ENCODE results near the gene IPO11.
A peak's percentile ranks its signal among the peaks of the same experiment; 100 is the strongest.
"Not testable (repeated sequence)": the region's sequence is repeated elsewhere in the genome, so short reads cannot be mapped to it uniquely, and the experiment has no call there.

The IPO11 gene

GRCh38 chr5:62555930-62556329 is 143.4 kb downstream of the IPO11 start:
- DNase-seq (ENCODE audit: low read depth, low spot score) = no peak
- H3K4me3 ChIP-seq (ENCODE audit: low read length) = no peak overlapping the region

- no peak for DNase-seq (ENCODE audit: low read depth, low spot score)
- no peak overlapping the region for H3K4me3 ChIP-seq (ENCODE audit: low read length)
These were observed 146.4 kb downstream of the IPO11 start for GRCh38 chr5:62558941-62559340.

GRCh38 chr5:62560786-62561185 is 148.2 kb downstream of the IPO11 start:
- H3K4me3 ChIP-seq (ENCODE audit: low read length) = no peak overlapping the region
- no peak for DNase-seq (ENCODE audit: low read depth, low spot score)

- DNase-seq (ENCODE audit: low read depth, low spot score) = no peak
- H3K4me3 ChIP-seq (ENCODE audit: low read length) = no peak overlapping the region
These were observed 149.3 kb downstream of the IPO11 start for GRCh38 chr5:62561896-62562295.

- no peak for DNase-seq (ENCODE audit: low read depth, low spot score)
These were observed 150.3 kb downstream of the IPO11 start for GRCh38 chr5:62562867-62563266.

GRCh38 chr5:62564101-62564500 is 151.5 kb downstream of the IPO11 start:
- no peak for DNase-seq (ENCODE audit: low read depth, low spot score)
- H3K4me3 ChIP-seq (ENCODE audit: low read length) = no peak overlapping the region

More at GRCh38 chr5:62562867-62563266, 150.3 kb downstream of the IPO11 start:
- no peak overlapping the region for H3K4me3 ChIP-seq (ENCODE audit: low read length)

GRCh38 chr5:62565740-62566139 is 153.2 kb downstream of the IPO11 start:
- H3K4me3 ChIP-seq (ENCODE audit: low read length); DNase-seq (ENCODE audit: low read depth, low spot score): not testable (repeated sequence)

GRCh38 chr5:62568143-62568542 is 155.6 kb downstream of the IPO11 start:
- no peak overlapping the region for H3K4me3 ChIP-seq (ENCODE audit: low read length)

GRCh38 chr5:62568800-62569432 is 156.4 kb downstream of the IPO11 start:
- DNase-seq (ENCODE audit: low read depth, low spot score) = no peak

More at GRCh38 chr5:62568143-62568542, 155.6 kb downstream of the IPO11 start:
- no peak for DNase-seq (ENCODE audit: low read depth, low spot score)

GRCh38 chr5:62569470-62569869 is 156.9 kb downstream of the IPO11 start:
- no peak for DNase-seq (ENCODE audit: low read depth, low spot score)
- no peak overlapping the region for H3K4me3 ChIP-seq (ENCODE audit: low read length)

More at GRCh38 chr5:62568800-62569432, 156.4 kb downstream of the IPO11 start:
- no peak overlapping the region for H3K4me3 ChIP-seq (ENCODE audit: low read length)

- no peak for DNase-seq (ENCODE audit: low read depth, low spot score)
These were observed 160.5 kb downstream of the IPO11 start for GRCh38 chr5:62572918-62573514.

GRCh38 chr5:62574599-62574998 is 162.0 kb downstream of the IPO11 start:
- DNase-seq (ENCODE audit: low read depth, low spot score) = no peak

More at GRCh38 chr5:62572918-62573514, 160.5 kb downstream of the IPO11 start:
- H3K4me3 ChIP-seq (ENCODE audit: low read length) = no peak overlapping the region

GRCh38 chr5:62575066-62575465 is 162.5 kb downstream of the IPO11 start:
- H3K4me3 ChIP-seq (ENCODE audit: low read length) = no peak overlapping the region
- DNase-seq (ENCODE audit: low read depth, low spot score) = no peak

More at GRCh38 chr5:62574599-62574998, 162.0 kb downstream of the IPO11 start:
- no peak overlapping the region for H3K4me3 ChIP-seq (ENCODE audit: low read length)

GRCh38 chr5:62575489-62575888 is 162.9 kb downstream of the IPO11 start:
- no peak overlapping the region for H3K4me3 ChIP-seq (ENCODE audit: low read length)
- DNase-seq (ENCODE audit: low read depth, low spot score) = no peak

GRCh38 chr5:62576570-62577170 is 164.1 kb downstream of the IPO11 start:
- no peak for DNase-seq (ENCODE audit: low read depth, low spot score)
- no peak overlapping the region for H3K4me3 ChIP-seq (ENCODE audit: low read length)

- H3K4me3 ChIP-seq (ENCODE audit: low read length) = no peak overlapping the region
These were observed 164.9 kb downstream of the IPO11 start for GRCh38 chr5:62577488-62577887.

GRCh38 chr5:62578540-62578939 is 166.0 kb downstream of the IPO11 start, which contains the start of gene LRRC70:
TSS of gene LRRC70 (plus strand) at chr5:62578819. CDS start at chr5:62579439, 620 bp downstream.
- peak within 1 kb of the TSS; percentile 3; the same call in 1 of the 2 replicates for H3K4me3 ChIP-seq (ENCODE audit: low read length)
- DNase-seq (ENCODE audit: low read depth, low spot score) = peak; percentile 94

More at GRCh38 chr5:62577488-62577887, 164.9 kb downstream of the IPO11 start:
- no peak for DNase-seq (ENCODE audit: low read depth, low spot score)

- H3K4me3 ChIP-seq (ENCODE audit: low read length) = no peak overlapping the region
- DNase-seq (ENCODE audit: low read depth, low spot score) = no peak
These were observed 167.2 kb downstream of the IPO11 start for GRCh38 chr5:62579761-62580160.

GRCh38 chr5:62581836-62582597 is 169.5 kb downstream of the IPO11 start:
- H3K4me3 ChIP-seq (ENCODE audit: low read length) = no peak overlapping the region
- DNase-seq (ENCODE audit: low read depth, low spot score) = no peak

Measured in Jurkat, Clone E6-1 (cell line).